ENCODE data around the gene CSNK1G3.

DNA sequence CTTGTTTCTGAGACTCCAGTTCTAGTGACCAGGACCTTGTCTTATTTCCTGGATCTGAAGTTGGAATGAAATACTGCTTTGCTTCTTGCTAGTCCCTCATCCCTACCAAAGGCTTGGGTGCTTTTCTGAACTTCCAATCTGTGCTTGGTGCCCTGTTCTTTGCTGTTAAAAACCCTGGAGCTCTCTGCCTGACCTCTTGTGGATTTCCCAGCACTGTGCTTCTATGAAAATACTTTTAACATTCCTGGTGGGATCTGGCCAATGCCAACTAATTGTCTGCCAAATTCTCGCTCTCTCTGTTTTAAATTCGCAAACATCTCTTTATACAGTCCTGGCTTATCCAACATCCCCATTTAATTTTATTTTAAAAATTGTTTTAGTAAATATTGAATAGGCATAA, 26.7 kb upstream of the CSNK1G3 start:
- TF ChIP-seq, protein P1, sequence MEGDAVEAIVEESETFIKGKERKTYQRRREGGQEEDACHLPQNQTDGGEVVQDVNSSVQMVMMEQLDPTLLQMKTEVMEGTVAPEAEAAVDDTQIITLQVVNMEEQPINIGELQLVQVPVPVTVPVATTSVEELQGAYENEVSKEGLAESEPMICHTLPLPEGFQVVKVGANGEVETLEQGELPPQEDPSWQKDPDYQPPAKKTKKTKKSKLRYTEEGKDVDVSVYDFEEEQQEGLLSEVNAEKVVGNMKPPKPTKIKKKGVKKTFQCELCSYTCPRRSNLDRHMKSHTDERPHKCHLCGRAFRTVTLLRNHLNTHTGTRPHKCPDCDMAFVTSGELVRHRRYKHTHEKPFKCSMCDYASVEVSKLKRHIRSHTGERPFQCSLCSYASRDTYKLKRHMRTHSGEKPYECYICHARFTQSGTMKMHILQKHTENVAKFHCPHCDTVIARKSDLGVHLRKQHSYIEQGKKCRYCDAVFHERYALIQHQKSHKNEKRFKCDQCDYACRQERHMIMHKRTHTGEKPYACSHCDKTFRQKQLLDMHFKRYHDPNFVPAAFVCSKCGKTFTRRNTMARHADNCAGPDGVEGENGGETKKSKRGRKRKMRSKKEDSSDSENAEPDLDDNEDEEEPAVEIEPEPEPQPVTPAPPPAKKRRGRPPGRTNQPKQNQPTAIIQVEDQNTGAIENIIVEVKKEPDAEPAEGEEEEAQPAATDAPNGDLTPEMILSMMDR (IDR thresholded peaks at IDR 0.05): no peak
- no peak for TF ChIP-seq POLR2A (IDR thresholded peaks at IDR 0.05)

Data from testis (tissue), 2 donors.